ENCODE measurements around the gene ITPR2. TPM values are rescaled to one million over a fixed set of nuclear protein-coding genes. Genes with fewer than 3 reads are reported as not detected.
A peak's percentile ranks its signal among the peaks of the same experiment; 100 is the strongest.
"Not testable (repeated sequence)": the region's sequence is repeated elsewhere in the genome, so short reads cannot be mapped to it uniquely, and the experiment has no call there.

The ITPR2 gene
- total RNA-seq, 1 donor from 2014 or later = 50.0 TPM

DNA sequence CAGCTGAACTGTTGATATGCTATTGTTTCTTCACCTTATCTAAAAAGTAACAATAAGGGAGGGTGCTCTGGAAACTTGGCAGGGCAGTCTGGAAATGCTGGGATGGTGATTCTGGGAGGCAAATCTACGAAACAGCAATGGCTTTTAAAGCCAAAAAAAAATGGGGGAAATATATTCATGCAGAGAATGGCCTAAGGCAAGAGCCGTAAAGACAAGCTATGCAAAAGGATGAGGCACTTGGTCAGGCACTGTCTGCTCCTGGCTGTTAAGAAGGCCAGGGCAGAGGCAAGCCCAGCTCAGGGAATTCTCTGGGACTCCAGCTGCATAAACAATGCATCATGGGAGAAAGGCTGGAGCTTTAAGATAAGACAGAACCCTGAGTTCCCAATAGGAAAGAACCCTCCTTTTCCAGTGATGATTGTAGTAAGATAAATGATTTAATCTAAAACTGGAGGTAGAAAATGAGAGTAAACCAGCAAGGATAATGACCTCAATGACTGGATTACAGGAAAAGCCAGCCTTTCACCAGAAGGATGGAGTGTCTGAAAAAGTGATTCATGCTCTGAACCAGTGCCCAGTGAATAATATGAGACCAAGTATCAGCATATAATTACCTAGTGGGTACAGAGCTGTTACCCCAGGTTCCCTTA is 46.0 kb downstream of the ITPR2 start:
- no peak for DNase-seq (ENCODE audit: low spot score)

DNA sequence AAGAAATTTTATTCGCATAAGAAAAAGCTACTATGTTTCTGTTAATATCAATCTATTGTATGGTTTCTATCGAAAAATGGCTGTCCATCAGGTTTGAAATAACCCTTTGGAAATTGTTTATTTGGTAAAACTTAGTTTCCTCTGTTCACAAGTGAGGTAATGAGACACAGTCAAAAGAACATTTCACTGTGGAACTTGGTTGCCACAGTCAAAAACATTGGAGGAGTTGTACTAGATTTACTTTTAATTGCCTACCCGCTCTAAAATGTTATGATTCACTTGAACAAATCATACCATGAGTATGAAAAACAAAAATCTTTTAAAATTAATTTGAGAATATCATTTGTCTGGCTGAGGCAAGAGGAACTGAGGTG is 46.5 kb downstream of the ITPR2 start:
- no peak for DNase-seq (ENCODE audit: low spot score)

DNA sequence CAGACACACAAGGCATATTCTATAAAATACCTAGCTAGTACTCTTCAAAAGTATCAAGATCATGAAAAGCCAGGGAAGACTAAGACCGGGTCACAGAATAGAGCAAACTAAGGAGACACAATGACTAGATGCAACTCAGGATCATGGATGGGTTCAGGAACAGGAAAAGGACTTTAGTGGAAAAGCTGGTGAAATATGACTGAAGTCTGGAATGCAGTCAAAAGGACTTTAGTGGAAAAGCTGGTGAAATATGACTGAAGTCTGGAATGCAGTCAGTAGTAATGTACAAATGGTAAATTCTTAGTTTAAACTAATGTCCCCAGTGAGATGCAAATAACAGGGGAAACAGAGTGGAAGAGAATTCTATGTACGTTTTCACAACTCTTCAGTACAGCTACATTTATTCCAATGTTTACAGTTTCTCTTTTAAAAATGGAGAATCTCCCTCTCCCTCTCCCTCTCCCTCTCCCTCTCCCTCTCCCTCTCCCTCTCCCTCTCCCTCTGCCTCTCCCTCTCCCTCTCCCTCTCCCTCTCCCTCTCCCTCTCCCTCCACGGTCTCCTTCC is 49.1 kb downstream of the ITPR2 start:
- not testable (repeated sequence) for DNase-seq (ENCODE audit: low spot score)

DNA sequence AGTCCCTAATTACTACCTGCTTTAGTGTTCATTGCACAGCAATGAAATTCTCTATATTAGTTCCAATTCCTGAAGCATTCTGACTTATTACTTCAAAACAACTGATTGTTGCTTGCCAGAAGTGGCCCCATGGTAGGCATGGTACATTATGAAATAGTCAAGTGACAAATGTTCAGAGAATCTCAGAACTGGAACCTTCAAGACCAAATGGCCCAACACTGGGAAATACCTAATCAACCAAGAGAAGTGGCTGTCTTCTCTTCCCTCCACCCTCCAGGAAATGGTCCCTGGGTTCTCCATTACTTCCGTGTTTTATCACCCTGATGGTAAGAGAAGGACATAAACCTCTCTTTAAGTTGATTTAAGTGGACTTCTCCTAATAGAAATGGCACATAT is 49.9 kb downstream of the ITPR2 start:
- DNase-seq (ENCODE audit: low spot score) = no peak

DNA sequence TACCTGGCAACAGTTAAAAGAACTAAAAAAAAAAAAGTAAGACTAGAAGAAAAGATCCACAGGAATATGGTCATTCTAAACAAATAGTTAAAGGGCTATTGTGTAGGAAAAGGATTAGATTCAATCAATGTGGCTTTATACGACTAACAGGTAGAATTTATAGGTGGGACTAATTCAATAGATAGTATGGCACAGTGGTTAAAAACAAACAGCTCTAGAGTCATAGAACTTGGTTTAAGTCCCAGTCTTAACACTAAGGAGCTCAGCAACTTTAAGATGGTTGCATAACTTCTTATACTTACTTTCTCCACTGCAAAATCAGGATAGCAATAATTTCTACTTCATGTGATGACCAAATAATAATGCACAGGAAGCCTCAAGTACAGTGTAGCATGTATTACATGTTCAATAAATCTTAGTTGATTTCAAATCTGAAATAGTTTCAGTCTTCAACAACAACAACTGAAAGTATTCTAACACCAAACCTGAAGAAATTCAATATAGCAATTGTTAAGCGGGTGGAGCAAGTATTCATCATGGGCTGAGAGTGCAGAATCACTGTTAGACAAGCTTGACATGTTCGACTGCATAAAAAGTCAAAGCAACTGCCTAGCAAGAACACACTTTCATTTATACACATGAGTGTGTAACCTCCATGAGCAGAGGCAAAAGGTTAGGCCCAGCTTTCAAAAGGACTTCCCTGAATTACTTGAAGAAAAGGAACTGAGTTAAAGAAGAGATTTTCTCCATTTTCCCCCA is 50.4 kb downstream of the ITPR2 start:
- DNase-seq (ENCODE audit: low spot score) = no peak

DNA sequence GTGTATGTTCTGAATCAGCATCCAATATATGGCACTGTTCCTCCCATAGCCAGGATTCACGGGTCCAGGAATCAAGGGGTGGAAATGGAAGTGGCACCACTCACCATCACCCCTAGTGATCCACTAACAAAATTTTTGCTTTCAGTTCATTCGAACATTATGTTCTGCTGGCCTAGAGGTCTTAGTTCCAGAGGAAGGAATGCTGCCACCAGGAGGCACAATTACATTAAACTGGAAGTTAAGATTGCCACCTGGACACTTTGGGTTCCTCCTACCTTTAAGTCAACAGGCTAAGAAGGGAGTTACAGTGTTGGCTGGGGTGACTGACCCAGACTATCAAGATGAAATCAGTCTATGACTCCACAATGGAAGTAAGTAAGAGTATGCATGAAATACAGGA is 52.3 kb downstream of the ITPR2 start:
- not testable (repeated sequence) for DNase-seq (ENCODE audit: low spot score)

DNA sequence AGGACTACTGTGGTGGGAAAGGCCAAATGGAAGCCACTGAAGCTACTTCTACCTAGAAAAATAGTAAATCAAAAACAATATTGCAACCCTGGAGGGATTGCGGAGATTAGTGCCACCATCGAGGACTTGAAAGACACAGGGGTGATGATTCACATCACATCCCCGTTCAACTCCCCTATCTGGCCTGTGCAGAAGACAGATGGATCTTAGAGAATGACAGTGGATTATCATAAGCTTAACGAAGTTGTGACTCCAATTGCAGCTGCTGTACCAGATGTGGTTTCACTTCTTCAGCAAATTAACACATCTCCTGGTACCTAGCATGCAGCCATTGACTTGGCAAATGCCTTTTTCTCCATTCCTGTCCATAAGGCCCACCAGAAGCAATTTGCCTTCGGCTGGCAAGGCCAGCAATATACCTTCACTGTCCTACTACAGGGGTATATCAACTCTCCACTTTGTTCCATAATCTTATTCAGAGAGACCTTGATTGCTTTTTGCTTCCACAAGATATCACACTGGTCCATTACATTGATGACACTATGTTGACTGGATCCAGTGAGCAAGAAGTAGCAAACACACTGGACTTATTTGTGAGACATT is 54.7 kb downstream of the ITPR2 start:
- DNase-seq (ENCODE audit: low spot score) = not testable (repeated sequence)

DNA sequence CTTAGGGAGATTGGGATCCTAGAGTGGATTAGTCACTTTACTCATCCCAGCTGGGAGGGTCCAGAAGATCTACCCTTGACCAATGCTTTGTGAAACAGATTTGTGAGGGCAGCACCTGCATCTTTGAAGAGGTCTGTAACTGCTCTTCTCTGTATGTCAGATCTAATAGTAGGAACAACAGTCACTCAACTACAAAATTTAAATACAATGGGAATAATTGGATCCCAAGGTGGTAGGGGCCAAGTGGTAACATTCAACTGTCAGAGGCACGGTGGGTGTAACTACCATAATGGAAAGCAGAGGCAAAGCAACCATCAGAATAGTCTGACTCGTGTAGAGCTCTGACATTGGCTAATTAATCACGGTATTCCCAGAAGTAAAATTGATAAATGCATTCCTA is 55.8 kb downstream of the ITPR2 start:
- DNase-seq (ENCODE audit: low spot score) = no peak

DNA sequence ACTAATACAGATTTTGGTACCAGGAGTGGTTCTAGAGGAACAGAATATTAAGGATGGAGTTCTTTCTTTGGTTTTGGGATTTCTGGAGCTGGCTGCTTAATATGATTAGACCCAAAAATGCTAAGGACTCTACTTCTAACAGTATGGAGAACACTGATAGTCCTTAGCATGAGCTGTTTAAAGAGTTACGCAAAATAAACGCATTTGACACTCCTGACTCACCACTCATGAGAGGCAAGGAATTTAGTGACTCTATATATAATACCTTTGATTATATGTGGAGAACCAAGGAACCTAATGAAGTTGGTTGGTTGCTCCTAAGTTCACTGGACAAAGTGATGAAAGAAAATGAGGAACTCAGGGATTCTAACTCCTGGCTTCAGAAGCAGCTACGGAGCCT is 57.0 kb downstream of the ITPR2 start:
- not testable (repeated sequence) for DNase-seq (ENCODE audit: low spot score)

DNA sequence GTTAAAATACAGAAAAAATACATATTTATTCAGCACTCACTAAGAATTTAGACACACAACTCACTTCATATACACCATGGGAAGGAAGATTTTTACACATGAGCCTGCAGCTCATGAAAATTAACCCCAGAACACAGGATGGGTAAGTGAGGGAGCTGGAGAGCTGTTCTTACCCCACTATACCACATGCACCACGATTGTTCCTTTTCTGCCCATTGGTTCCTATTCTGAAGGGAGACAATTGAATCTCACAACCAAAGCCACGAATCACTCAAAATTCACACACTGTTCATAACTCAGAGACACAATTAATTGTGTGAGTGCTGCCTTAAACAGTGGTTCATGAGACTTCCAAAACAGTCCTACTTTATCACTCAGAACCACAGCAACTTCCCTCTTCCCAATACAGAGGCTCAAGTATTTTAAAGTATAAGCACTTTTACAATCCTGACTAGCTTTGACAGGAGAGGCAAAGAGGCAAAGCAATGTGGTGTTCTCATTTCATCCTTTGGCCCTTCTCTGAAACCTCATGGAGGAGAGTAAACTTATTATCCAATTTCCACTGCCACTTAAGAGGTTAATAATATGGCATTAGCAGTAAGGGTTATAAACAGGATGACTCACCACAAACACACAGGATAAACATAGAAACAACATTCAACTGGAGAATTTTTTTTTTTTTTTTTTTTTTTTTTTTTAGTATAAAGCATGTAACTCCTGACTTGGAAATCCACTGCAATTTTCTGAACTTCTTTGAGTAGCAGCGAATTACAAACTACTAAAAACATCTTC is 59.5 kb downstream of the ITPR2 start:
- no peak for DNase-seq (ENCODE audit: low spot score)

DNA sequence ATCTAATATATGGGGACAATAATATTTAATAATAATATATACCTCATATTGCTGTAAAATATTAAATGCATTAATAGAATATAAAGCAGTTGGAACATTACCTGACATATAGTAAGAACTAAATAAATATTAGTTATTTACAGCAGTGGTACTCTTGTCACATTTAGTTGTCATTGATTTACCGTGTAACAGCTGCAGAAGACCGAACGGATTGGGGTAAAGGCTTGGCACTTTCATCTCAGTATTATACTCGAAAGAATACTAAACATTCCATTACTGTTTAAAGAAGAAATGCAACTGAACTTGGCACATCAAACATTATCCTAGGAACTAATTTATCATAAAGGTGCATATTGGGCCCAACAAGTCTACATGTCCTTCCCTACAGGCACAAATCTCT is 61.1 kb downstream of the ITPR2 start:
- DNase-seq (ENCODE audit: low spot score) = no peak

DNA sequence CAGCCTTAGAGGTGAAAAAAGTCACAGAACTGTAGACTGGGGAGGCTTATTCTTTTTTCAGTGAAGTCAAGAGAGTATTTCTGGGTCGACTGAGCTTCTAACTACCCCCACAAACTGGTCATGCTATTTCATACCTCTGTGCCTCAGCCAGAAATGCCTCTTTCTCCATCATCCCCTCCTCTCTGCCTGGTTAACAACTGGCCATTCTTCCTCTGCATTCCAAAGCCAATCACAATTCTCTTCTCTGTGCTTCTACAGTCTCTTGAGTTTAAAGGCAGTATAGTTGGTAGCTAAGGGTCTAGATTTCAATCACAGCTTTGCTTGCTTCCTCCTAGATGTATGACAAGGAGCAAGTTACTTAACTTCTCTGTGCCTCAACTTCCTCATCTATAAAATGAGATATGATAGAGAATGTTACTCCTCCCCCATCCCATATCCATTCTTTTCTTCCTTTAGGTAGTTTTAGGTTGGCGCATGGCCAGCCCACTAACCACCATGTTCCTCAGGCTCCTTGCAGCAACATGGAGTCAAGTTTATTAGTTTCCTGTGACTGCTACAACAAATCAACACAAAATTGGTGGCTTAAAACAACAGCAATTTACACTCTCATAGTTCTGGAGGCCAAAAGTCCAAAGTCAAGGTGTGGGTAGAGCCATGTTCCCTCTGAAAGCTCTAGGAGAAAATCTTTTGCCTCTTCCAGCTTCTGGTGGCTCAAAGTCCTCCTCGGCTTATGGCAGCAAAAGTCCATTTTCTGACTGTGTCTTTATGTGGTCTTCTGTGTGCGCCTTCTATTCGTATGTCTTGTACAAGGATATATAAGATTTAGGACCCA is 62.5 kb downstream of the ITPR2 start:
- no peak for DNase-seq (ENCODE audit: low spot score)

DNA sequence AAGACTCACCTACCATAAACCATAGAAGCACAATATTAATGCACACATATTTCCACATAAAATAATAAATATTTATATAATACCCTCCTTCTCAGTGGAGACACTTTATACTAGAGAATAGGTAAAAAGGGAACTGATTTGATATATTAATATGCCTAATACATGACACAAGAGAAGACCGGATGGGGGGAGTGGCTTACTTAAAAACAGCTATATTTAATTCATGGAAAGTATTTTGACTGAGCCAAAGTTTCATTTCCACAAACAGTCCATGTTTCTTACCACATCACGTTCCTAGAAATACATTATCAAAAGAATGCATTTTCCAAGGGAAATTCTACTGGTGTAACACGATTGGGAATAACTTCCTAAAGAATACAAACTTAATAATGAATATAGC is 63.4 kb downstream of the ITPR2 start:
- DNase-seq (ENCODE audit: low spot score) = no peak

DNA sequence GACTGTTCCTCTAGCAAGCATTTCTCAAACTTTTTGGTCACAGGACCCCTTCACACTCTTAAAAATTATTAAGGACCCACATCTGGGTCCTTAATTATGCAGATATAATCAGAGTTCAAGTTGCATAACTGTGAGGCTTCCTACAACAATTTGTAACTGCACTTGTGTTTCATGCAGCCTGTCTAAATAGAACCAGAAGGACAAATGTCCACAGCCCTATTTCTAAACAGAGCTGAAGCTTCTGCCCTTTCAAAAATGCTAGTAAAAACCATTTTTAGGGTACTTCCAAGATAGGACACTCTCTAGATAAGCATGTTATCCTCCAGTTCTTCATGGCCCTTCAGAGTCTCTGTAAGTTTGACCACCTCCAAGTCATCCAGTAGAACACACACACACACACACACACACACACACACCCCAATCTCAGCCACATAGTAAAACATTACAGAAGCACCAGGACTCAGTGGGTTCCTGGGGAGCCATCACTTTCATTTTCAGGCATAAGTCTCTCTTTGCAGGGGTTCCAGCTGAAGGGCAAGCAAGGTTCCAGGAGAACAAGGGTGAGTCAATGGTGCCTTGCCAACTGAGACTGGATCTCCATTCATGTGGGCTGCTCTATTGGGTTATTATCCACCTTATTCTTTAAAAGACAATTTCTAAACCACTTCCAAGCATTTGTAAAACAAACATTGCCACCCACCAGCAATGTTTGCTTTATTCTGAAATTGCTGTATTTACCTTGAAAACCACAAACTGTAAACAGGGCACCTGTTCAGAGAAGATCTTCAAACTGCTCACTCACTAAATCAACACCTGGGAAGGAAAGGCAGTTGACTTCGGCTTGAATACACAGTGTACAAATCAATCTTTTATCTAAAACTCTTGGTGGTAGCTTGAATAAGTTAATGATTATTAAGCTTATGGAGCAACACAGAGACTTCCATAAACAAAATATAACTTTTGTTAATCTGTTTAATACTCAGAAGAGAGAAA is 64.1 kb downstream of the ITPR2 start:
- peak; percentile 56 for DNase-seq (ENCODE audit: low spot score)

DNA sequence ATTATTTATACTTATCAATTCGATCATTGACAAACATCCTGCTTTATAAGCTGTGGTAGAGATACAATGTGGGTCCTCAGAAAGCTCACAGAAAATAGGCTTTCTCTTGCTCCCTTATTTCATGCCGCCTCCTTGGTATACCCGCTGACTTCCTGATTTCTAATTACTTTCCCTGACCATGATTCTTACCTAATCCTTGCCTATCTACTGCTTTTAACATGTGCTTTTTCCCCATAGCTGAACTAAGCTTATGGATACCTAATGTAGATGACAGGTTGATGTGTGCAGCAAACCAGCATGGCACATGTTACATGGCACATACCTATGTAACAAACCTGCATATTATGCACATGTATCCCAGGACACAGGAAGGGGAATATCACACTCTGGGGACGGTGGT is 65.1 kb downstream of the ITPR2 start:
- no peak for DNase-seq (ENCODE audit: low spot score)

DNA sequence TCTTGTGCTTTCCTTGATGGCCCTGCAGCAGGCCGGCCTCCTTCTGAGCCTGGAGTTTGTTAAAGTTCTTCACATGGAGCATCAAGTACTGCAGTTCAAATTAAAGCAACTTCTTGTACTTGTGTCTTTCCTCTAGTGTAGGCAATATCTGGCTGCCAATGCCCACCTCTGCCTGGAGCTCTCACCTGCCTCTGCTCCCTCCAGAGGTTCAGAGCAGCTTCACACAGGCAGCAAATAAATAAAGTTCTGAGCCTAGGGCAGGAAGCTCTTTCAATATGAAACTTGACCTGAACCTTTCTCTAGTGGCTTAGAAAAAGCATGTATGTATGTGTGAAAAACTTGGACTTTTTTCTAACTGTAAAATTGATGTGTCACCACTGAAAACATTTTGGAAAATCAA is 65.9 kb downstream of the ITPR2 start:
- no peak for DNase-seq (ENCODE audit: low spot score)

DNA sequence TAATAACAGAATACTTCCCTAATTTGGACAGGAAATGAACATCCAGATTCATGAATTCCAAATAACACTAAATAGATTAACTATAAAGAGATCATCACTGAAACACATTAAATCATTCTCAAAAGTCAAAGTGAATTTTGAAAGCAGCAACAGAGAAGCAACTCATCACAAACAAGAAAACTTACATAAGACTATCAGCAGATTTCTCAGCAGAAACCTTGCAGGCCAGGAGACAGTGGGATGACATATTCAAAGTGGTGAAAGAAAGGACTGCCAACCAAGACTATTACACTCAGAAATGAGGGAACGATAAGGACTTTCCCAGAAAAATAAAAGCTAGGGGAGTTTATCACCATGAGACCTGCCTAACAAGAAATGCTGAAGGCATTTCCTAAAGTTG is 70.8 kb downstream of the ITPR2 start:
- no peak for DNase-seq (ENCODE audit: low spot score)

DNA sequence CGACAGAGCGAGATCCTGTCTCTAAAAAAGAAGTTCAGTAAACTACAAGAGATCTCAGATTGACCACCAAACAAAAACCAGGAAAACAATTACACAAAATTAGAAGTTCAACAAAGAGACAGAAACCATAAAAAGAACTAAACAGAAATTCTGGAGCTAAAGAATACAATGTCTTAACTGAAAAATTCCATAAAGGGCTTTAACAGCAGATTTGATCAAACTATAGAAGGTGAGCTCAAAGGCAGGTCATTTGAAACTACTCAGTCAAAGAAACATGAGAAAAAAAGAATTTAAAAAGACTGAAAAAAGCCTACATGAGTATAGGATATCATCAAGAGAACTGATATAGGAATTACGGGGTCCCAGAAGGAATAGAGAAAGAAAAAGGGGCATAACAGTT is 71.2 kb downstream of the ITPR2 start:
- DNase-seq (ENCODE audit: low spot score) = no peak

DNA sequence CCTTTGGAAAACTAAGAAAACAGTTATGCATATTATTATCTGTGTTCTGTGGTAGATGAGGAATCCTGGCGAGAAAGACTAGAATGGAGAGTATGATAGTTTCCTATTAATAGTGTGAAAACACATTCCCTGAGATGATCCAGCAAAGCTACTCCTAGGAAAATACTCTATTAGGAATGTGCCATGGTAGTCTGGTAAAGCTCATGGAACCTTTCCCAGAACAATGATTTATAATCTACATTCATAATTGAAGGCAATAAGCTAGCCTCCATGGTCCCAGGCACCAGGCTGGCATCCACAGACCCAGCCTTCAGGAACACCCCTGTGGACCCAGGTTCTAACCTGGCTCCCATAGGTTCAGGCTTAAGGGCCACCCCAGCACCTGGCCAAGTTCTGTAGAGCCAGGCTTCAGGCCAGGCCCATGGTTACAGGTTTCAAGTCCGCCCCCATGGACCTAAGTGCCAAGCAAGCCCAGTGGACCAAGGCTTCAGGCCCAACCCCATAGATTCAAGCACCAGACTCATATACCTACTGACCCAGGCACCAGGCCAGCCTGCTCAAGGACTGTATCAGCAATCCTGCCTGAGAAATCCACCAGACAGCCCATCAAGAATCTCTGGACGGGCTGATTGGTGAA is 72.2 kb downstream of the ITPR2 start:
- no peak for DNase-seq (ENCODE audit: low spot score)
